Upper lobe of left lung (tissue), 4 donors: ENCODE measurements around the gene NME7.

Experiments used
- CTCF ChIP-seq, 6 experiments: fragments of 450-650 bp in 4 of 6; fragments of 200-600 bp in 2 of 6; sonication (generic) in 2 of 6; IDR thresholded peaks; one replicate each; pipeline ENCODE4 v1.5.1; 2016 to 2019; ENCODE audit warnings: antibody characterized with exemption in 6 of 6
- EP300 ChIP-seq, 4 donors: sonication (generic); formaldehyde crosslinking; IDR thresholded peaks; one replicate each; pipeline ENCODE4 v1.5.1; 2017; ENCODE audit warnings: antibody characterized with exemption in 4 of 4, control low read depth in 2 of 4
- POLR2A ChIP-seq, 4 donors: fragments of 450-650 bp; IDR thresholded peaks; one replicate each; pipeline ENCODE4 v1.5.1; 2016 to 2017; ENCODE audit warnings: antibody characterized with exemption in 4 of 4, mild to moderate bottlenecking in 2 of 4
- POLR2AphosphoS5 ChIP-seq, 2 donors: sonication (generic); formaldehyde crosslinking; IDR thresholded peaks; one replicate each; pipeline ENCODE4 v1.5.1; 2017; ENCODE audit warnings: antibody characterized with exemption in 2 of 2

GRCh38 chr1:169141356-169141755, 226.2 kb downstream of the NME7 start:
- TF ChIP-seq CTCF (IDR thresholded peaks at IDR 0.05) = no peak
- TF ChIP-seq POLR2A (IDR thresholded peaks at IDR 0.05) = no peak
- TF ChIP-seq EP300 (IDR thresholded peaks at IDR 0.05) = no peak
- TF ChIP-seq POLR2AphosphoS5 (IDR thresholded peaks at IDR 0.05) = no peak
